ENCODE measurements around the gene BBS2.

- TF ChIP-seq POLR2A (IDR thresholded peaks at IDR 0.05) = no peak
- TF ChIP-seq CTCF (IDR thresholded peaks at IDR 0.05) = no peak
Measured at GRCh38 chr16:56493815-56494214, 26.0 kb downstream of the BBS2 start.

All from Peyer's patch (tissue), 4 donors.